HG03025 (cell line): ENCODE measurements around the gene SYTL2.

ENCODE experiments used
- ATAC-seq: cut with Tn5 transposase; IDR thresholded peaks from one replicate; pipeline ENCODE4 v1.9.1; 2021; ENCODE audit warnings: mild to moderate bottlenecking, moderate library complexity; ENCODE audit not compliant: unreplicated experiment, low FRiP score

The SYTL2 gene

DNA sequence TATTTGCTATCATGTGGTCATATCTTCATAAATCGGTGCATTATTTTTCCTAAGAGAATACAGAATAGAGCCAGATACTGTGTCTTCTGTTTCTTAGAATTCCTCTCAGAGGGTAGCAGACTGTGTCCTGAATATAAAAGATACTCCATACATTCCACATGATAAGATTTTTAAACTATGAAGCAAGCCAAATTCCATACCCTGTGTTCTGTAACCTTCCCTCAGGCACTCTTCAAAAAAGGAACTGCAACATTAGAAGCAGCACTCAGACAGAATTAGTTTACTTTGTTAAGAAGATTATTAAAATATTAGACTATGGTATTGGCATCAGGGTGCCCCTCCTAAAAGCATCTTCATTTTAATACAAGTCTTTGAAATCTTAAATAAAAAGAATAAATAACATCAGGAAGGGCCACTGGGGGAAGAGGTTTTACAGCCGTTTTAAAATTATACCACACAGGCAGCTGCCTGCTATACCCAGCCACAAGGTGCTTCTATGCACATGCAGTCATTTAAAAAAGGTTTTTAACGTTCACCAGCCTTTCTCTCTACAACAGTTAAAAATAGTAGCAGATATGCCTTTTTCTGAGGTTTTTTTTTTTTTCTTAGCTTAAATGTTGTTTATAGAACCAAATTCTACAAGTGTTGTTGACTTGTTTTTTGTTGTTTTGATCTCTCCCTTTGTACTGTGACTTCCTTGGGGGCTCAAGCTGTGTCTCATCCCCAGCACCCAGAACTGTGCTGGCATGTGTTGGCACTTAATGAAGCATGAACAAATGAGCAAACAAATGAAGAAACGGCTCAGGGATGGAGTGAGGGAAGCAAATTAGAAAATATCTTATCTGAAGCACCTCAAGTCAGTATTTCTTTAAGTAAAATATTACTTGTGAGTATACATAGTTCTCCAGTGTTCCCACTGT is 70.2 kb downstream of the SYTL2 start:
- no peak for ATAC-seq

DNA sequence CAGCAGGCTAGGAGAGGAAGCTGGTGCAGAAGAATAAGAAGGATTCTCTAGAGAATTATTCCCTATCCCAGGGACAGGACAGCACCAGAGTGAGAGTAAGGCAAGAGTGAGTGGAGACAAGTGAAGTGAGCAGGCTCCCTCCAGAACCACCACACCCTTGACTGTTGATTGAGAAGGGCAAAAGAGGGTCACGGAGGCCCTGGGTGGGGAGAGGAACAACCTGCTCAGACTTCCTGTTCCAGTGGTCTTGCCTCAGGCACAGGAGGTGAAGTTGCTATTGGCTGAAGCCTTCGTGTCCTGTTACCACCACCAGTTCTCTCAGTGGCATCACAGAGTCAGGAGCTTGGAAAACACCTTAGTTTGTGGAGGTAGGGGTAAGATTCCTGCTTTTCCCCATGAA is 73.2 kb downstream of the SYTL2 start:
- no peak for ATAC-seq

DNA sequence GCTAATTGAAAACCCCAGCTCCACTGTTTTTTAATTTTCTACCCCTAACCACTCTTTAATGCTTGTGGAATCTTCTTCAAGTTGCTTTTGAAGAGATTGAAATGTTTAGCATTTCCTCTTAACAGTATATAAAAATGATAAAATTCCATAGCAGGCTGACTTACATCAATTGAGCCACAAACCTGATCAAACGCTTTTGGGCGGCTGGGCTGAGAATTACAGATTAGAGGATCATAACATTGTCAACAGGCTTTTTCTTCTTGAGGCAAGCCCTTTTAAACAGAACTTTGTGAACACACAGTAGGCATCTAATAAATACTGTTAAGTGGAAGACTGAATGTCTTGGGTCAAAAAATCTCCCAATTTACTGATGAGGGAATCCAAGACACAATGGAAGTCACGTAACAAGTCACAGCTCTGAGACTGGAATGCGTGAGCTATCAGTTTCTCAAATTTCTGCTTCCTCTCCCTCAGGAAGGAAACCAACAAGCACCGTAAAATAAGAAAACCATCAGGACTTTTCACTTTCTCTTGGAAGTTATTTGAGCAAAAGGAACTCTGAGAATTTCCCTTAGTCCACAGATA is 75.0 kb downstream of the SYTL2 start:
- ATAC-seq, result no peak

DNA sequence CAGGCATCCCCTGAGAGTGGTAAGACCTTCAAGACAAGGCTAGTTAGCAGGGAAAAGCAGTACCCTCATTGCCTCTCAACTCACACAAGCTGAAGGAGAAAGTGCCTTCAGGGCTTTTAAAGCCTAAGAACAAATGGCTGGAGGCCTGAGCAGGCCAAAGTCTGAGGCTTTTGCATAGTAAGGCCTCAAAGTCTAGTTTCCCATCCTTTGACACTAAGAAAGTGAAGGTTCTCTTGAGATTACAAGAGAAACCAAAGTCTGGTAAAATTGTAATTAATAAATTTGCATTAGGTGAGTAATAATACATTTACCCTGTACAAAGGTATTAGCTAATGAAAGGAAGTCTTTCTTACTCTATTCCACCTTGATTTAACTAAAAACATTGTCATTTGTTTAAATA is 78.0 kb downstream of the SYTL2 start:
- no peak for ATAC-seq

DNA sequence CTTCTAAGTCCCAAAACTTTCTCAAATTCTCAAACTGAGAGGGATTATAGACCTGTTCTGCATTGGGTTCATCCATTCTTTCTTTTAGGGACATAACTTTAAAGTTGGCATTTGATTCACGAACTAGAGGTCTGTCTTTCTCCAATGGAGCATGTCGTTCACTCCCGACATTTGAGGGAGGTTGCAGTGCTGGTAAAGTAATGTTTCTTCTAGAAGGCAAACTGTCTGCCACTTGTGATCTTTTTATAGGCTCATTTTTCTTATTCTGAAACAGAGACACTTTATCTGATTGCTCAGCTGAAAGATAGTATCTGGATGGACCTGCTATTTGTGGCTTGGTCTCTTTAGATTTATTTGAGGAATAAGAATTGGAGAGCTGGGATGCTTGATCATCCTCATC is 84.6 kb downstream of the SYTL2 start:
- no peak for ATAC-seq

GRCh38 chr11:85725510-85726258 is 85.3 kb downstream of the SYTL2 start:
- ATAC-seq, result no peak

GRCh38 chr11:85724748-85725465 is 86.0 kb downstream of the SYTL2 start:
- no peak for ATAC-seq

- no peak for ATAC-seq
These were observed 87.9 kb downstream of the SYTL2 start for GRCh38 chr11:85723088-85723487.

- no peak for ATAC-seq
These were observed 89.8 kb downstream of the SYTL2 start for GRCh38 chr11:85721191-85721590.

DNA sequence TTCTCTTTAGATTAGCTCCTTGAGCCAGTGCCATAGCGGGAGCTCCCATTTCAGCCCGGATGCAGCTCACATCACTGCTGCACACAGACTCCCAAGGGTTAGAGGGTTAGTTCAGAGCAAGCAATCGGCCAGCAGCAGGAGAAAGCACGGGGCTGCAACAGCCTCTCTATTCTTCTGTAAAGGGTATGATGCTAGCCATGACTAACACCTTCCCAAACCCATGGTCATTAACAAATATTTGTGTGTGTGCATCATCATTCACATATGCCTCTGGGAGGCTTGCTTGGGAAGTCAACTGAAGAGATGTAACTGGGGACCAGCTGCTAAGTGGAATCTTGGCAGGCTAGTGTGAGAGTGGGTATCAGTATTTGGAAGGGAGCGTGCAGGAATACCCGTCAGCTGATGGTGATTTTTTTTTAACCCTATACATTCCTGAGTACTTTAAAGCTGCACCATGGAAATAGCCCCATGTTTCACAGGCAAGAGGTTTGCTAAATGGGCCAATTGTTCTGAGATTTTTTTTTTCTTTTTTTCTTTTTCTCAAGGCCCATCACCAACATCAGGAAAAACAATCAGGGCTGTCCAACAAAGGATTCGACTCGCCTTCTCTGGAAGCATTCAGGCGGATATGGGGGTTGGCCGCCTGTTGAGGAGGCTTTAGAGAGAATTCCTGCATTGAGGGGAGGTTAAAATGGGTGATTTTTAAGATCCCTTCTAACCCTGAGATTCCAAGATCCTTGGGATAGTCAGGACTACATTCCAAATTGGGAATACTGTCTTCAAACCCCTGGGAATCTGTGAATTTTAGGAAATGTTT is 91.7 kb downstream of the SYTL2 start:
- no peak for ATAC-seq

- no peak for ATAC-seq
These were observed 92.6 kb downstream of the SYTL2 start for GRCh38 chr11:85718126-85718943.

DNA sequence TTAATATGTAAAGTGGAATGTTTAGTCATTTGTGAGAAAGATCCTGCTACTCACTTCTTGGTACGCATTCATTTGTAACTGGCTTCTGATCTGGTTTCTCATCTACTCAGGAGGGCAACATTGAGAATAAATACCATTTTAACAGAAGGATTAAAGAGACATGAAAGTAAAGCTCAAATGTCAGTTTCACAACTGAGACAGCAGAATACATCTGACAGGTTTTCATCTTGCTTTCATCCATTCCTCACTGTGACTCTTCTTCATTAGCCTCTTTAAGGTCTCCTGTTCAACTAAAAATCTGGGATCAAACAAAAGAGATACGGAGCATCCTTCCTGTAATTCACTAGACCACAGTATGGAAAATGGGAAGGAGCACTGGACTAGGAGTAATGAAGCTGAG is 93.5 kb downstream of the SYTL2 start:
- no peak for ATAC-seq

GRCh38 chr11:85712953-85713352 is 98.0 kb downstream of the SYTL2 start:
- ATAC-seq, result no peak

- ATAC-seq, result no peak
These were observed 100.0 kb downstream of the SYTL2 start for GRCh38 chr11:85710917-85711316.

GRCh38 chr11:85709941-85710702 is 100.8 kb downstream of the SYTL2 start:
- no peak for ATAC-seq

- ATAC-seq, result no peak
These were observed 105.1 kb downstream of the SYTL2 start for GRCh38 chr11:85705800-85706199.

GRCh38 chr11:85704967-85705366 is 106.0 kb downstream of the SYTL2 start:
- no peak for ATAC-seq
